ENCODE results near the gene ANKRD63. TPM values are rescaled to one million over a fixed set of nuclear protein-coding genes. Genes with fewer than 3 reads are reported as not detected.

ANKRD63 gene
- total and polyA plus RNA-seq, 2 of the 8 experiments (the other 6 are each of a cell fraction or from before 2014, with no cell fraction given) = 0.18 to 0.26 TPM

DNA sequence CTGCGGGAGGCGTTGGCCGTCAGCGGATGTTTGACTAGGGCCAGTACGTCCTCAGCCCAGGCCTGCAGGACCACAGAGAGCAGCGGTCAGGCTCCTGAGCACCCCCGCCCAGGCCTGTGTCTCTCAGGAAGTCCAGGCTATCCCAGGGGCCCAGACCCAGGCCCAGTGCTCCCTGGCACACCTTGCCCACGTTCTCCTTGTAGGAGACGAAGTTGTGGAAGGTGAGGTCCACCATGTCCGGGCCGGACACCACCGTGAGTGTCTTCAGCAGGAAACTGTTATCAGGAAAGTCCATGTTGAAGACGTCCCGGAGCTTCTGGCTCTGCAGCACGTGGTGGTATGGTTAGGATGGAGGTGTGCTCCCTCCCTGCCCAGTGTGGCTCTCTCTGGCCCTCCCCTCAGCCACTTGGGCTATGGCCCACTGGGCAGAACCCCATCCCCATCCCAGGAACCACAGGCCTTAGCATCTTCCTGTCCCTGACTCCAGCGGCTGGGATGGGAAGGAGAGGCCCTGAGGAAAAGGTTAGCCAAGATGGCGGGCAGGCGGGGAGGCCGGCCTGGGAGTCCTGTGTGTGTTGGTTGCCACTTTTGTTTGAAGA is 19.5 kb upstream of the ANKRD63 start:
- WGBS, 2 experiments (ENCODE audit: extremely low coverage in 1 of 2, insufficient coverage in 1 of 2, insufficient read length in 1 of 2, insufficient replicate concordance in 2 of 2, low coverage in 1 of 2, low lambda C conversion rate in 2 of 2, missing lambda C conversion rate in 1 of 2) = 88% methylated on average over 19 of the region's 19 CpGs; no CpG with 5 or more reads in 1 of the 2 experiments
- Histone ChIP-seq H3K23ac (ENCODE audit: insufficient read length) (no peak overlapping the region), H2BK20ac (ENCODE audit: low read length) (peak overlapping the region; percentile 87; the same call in 1 of the 2 replicates), H2AFZ (ENCODE audit: low read length) (no peak overlapping the region), H4K5ac (ENCODE audit: insufficient read length, low read depth, low read length) (no peak overlapping the region), H3K23me2 (ENCODE audit: low read depth, low read length) (no peaks in the 10 kb centered on the region), H4K8ac (ENCODE audit: extremely low read depth, insufficient read depth, low read length) (peak overlapping the region; percentile 18), H3K36me3 (ENCODE audit: control insufficient read depth in 2 of 4, insufficient read depth in 4 of 4, low read length in 3 of 4) (no peaks in the 10 kb centered on the region), H3K14ac (ENCODE audit: insufficient read length) (no peak overlapping the region), H2BK120ac (replicated peaks; ENCODE audit: low read depth, low read length) (no peak overlapping the region), H3K79me2 (ENCODE audit: control insufficient read depth in 1 of 2, insufficient read depth in 2 of 2, low read length in 2 of 2) (no peaks in the 10 kb centered on the region), H3K56ac (replicated peaks; ENCODE audit: insufficient read length, low read depth, low read length) (no peak overlapping the region), H3K9ac (replicated peaks in 1 of 4; ENCODE audit: extremely low read depth in 1 of 4, low read depth in 3 of 4, low read length in 3 of 4) (no peak overlapping the region), H3K27me3 (replicated peaks in 1 of 4; ENCODE audit: control insufficient read depth in 3 of 4, extremely low read depth in 1 of 4, insufficient read depth in 3 of 4, low read length in 3 of 4) (peaks cover 0 to 2% (median 0%) of the 10 kb centered on the region in 4 experiments; a peak in 1 of 7 replicates), H3K18ac (ENCODE audit: extremely low read depth, low read length) (peak overlapping the region; percentile 71), H4K91ac (replicated peaks; ENCODE audit: insufficient read length, low read length) (peak overlapping the region; percentile 78), H3K79me1 (ENCODE audit: low read depth, low read length) (no peaks in the 10 kb centered on the region), H3K4me2 (ENCODE audit: insufficient read depth in 1 of 2, low read depth in 2 of 2, low read length in 2 of 2) (peak overlapping the region in 1 of 2 experiments; percentile 50; a peak in 1 of 4 replicates), H2AK5ac (ENCODE audit: low read depth, low read length) (peak overlapping the region; percentile 70; the same call in 1 of the 2 replicates), H3K27ac (ENCODE audit: low read depth, low read length) (no peak overlapping the region), H4K20me1 (replicated peaks in 1 of 2; ENCODE audit: control insufficient read depth in 1 of 2, insufficient read depth in 2 of 2, low read length in 2 of 2) (no peaks in the 10 kb centered on the region), H2BK12ac (ENCODE audit: low read depth, low read length) (peak overlapping the region; percentile 95; the same call in 1 of the 2 replicates), H3K4me3 (ENCODE audit: extremely low read depth in 1 of 4, insufficient read depth in 2 of 4, low read depth in 3 of 4, low read length in 4 of 4) (no peak overlapping the region), H3K4me1 (replicated peaks in 1 of 4; ENCODE audit: control insufficient read depth in 3 of 4, insufficient read depth in 4 of 4, low read length in 3 of 4) (peaks cover 0 to 28% (median 13%) of the 10 kb centered on the region in 4 experiments; a peak in 6 of 7 replicates), H2BK15ac (ENCODE audit: low read length) (no peak overlapping the region), H3K4ac (replicated peaks; ENCODE audit: insufficient read length, low read depth, low read length) (peak overlapping the region; percentile 90), H3K9me3 (ENCODE audit: insufficient read depth in 2 of 2, low read depth in 1 of 2, low read length in 1 of 2) (0 out of 4 replicates have a peak, but pooled peaks cover 0 to 3% of the 10 kb centered on the region in 2 experiments), H2BK5ac (ENCODE audit: low read depth, low read length) (peak overlapping the region; percentile 87)
- POLR2A ChIA-PET (ENCODE audit: partially characterized antibody) = interaction anchor here (1.0 to 3.0 kb wide), 7 partner anchors 11 to 80 kb away, joined by 3 to 46 read pairs (median 3); partner anchors contain the start of gene KNSTRN
- CTCF ChIA-PET (ENCODE audit: partially characterized antibody) = interaction anchor here (1.1 to 23.9 kb wide), 9 partner anchors 8 to 257 kb away, joined by 3 to 584 read pairs (median 25); partner anchors contain the start of genes ANKRD63, CCDC9B and INAFM2
- no peak for FAIRE-seq
- DNase-seq (ENCODE audit: low read depth in 1 of 2, low spot score in 2 of 2) = no peak
- TF ChIP-seq SAP30 (IDR thresholded peaks at IDR 0.05; ENCODE audit: insufficient read depth, insufficient replicate concordance, low read length) = no peak

All from H1 (cell line).